Upper lobe of right lung (tissue), 1 donor: ENCODE results near the gene RNF157. TPM values are rescaled to one million over a fixed set of nuclear protein-coding genes. Genes with fewer than 3 reads are reported as not detected.

Experiments
- ATAC-seq: fragments of 200-7000 bp; cut with Tn5 transposase; one replicate; pipeline ENCODE4 v1.9.1; 2020; ENCODE audit warnings: mild to moderate bottlenecking, moderate library complexity
- DNase-seq: peaks from one replicate; pipeline ENCODE4 v3.0.0-alpha.2; 2020
- H3K27ac ChIP-seq: fragments of 200-600 bp; one replicate; pipeline ENCODE4 v1.8.0; 2022
- H3K27me3 ChIP-seq: fragments of 200-600 bp; one replicate; pipeline ENCODE4 v1.8.0; 2022; ENCODE audit warnings: mild to moderate bottlenecking
- H3K36me3 ChIP-seq: fragments of 200-600 bp; one replicate; pipeline ENCODE4 v1.8.0; 2022
- H3K4me1 ChIP-seq: fragments of 200-600 bp; one replicate; pipeline ENCODE4 v1.8.0; 2022
- H3K4me3 ChIP-seq: fragments of 200-600 bp; one replicate; pipeline ENCODE4 v1.8.0; 2022; ENCODE audit warnings: mild to moderate bottlenecking
- H3K9me3 ChIP-seq: fragments of 200-600 bp; one replicate; pipeline ENCODE4 v1.8.0; 2022
- intact Hi-C: fragments of 100-400 bp; cut with DNase I; formaldehyde crosslinking; loops from one replicate; pipeline ENCODE4 v1.11.0; 2022
- total RNA-seq: library from RNA; stranded (reverse); fragmentation: NEBNext Ultra II Directional; extraction: Animal tissue kit (Norgen Biotek cat#: 25700); gene quantifications from one replicate; pipeline ENCODE4 v1.2.1, GENCODE V29; 2021
- TF ChIP-seq, protein P1 (sequence below): fragments of 200-600 bp; IDR thresholded peaks from one replicate; pipeline ENCODE4 v1.8.0; 2022; ENCODE audit warnings: antibody characterized with exemption
- donor health status: DM: no; HTN: yes; CAD: no; lungs with severe emphysema.

The RNF157 gene
- total RNA-seq, 1 donor from 2014 or later: 3.8 TPM

GRCh38 chr17:76195281-76196096 is 44.8 kb downstream of the RNF157 start:
- no peaks in the 10 kb centered on the region for H3K4me1 ChIP-seq
- TF ChIP-seq, protein P1, sequence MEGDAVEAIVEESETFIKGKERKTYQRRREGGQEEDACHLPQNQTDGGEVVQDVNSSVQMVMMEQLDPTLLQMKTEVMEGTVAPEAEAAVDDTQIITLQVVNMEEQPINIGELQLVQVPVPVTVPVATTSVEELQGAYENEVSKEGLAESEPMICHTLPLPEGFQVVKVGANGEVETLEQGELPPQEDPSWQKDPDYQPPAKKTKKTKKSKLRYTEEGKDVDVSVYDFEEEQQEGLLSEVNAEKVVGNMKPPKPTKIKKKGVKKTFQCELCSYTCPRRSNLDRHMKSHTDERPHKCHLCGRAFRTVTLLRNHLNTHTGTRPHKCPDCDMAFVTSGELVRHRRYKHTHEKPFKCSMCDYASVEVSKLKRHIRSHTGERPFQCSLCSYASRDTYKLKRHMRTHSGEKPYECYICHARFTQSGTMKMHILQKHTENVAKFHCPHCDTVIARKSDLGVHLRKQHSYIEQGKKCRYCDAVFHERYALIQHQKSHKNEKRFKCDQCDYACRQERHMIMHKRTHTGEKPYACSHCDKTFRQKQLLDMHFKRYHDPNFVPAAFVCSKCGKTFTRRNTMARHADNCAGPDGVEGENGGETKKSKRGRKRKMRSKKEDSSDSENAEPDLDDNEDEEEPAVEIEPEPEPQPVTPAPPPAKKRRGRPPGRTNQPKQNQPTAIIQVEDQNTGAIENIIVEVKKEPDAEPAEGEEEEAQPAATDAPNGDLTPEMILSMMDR: no peak
- no peak overlapping the region for H3K27ac ChIP-seq
- H3K9me3 ChIP-seq: no peaks in the 10 kb centered on the region
- intact Hi-C loops: no loop called here
- H3K36me3 ChIP-seq: no peaks in the 10 kb centered on the region
- DNase-seq: no peak
- ATAC-seq: no peak
- H3K4me3 ChIP-seq: no peak overlapping the region
- no peaks in the 10 kb centered on the region for H3K27me3 ChIP-seq

DNA sequence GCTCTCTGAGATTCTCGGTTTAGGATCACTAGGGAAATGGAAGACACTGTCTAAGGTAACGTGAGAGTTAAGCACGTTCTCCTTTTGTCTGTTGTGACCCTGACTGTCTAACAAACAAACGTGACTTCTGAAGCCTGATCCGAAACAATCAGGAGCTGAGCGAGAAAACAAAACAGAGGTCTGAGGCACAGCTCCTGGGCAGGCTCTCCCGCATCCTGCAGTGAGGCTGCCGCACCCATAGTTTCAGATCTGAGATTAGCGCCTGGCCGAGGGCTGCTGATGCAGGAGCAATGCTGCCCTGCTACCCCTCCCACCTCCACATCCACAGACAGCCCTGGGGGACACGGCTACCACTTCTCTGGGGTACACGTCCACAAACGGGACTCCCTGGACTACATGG is 46.7 kb downstream of the RNF157 start:
- H3K27me3 ChIP-seq: no peaks in the 10 kb centered on the region
- TF ChIP-seq, protein P1: no peak
- no peak for ATAC-seq
- H3K27ac ChIP-seq: no peak overlapping the region
- H3K4me3 ChIP-seq: no peak overlapping the region
- no peaks in the 10 kb centered on the region for H3K36me3 ChIP-seq
- intact Hi-C loops: no loop called here
- H3K9me3 ChIP-seq: no peaks in the 10 kb centered on the region
- no peak for DNase-seq
- H3K4me1 ChIP-seq: no peaks in the 10 kb centered on the region

DNA sequence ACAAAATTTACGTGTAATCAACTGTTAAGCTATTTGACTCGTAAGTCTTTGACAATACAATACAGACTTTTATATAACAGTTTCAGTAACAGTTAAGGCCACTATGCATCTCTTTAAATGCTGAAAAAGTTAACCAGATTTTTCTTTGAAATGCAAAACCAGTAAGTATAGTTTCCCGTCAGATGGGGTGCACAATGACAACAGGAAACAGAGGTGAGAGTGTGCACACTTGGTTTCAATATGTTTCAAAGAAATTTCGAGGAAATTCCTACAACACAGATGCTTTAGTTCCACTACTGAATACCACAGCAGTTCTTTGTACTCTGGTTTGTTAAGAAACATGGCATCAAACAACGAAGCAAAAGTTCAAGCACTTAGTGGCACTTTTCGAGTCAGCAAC is 48.4 kb downstream of the RNF157 start:
- DNase-seq (no peak), ATAC-seq (peak; percentile 30)
- TF ChIP-seq, protein P1: no peak

DNA sequence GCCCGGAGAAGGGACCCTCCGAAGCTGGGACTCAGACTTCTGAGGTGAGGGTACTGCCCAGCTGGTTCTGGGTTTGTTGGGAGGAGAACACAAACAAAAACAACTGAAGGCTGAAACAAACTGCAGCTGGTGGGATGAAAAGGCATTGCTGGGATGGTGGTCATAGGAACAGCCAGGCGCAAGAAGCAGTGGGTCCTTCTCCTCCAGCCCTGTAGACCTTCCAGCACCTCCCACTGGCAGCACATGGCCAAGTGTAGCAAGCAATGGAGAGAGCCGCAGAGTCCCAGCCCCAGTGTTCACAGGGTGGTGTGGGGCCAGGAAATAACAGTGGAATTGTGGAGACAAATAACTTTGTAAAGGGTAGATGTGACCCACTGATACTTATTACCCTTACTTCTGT is 50.6 kb downstream of the RNF157 start:
- intact Hi-C loops: loop anchor here (10.0 kb wide), 1 partner anchor 65 kb away; no protein-coding TSS in a partner anchor

More for the DNA sequence above, 48.4 kb downstream of the RNF157 start:
- Histone ChIP-seq H3K27me3 (no peaks in the 10 kb centered on the region), H3K36me3 (no peaks in the 10 kb centered on the region), H3K4me1 (no peaks in the 10 kb centered on the region), H3K9me3 (no peaks in the 10 kb centered on the region), H3K4me3 (no peak overlapping the region), H3K27ac (no peak overlapping the region)
- intact Hi-C loops: no loop called here

DNA sequence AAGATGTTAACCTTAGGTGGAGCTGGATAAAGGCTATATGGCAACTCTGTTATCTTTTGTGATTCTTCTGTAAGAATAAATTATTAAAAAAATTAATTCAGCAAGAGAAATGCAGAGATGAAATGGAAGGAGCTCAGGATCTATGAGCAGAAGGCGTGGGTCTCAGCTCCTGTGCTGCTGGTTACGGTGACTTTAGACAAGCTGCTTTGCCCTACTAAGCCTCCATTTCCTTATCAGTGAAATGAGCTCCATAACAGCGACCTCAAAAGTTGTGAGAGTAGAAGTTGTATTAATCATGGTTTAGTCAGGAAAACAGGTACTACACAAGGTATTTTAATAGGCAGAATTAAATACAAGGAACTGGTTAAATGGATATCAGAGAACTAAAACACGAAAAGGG is 51.0 kb downstream of the RNF157 start:
- H3K4me3 ChIP-seq: no peak overlapping the region
- intact Hi-C loops: loop anchor here (10.0 kb wide), 1 partner anchor 64 kb away; no protein-coding TSS in a partner anchor
- H3K4me1 ChIP-seq: no peaks in the 10 kb centered on the region
- no peaks in the 10 kb centered on the region for H3K36me3 ChIP-seq
- H3K27ac ChIP-seq: no peak overlapping the region
- ATAC-seq (no peak), DNase-seq (no peak)
- TF ChIP-seq, protein P1: no peak
- no peaks in the 10 kb centered on the region for H3K27me3 ChIP-seq
- H3K9me3 ChIP-seq: no peaks in the 10 kb centered on the region

More for the DNA sequence above, 50.6 kb downstream of the RNF157 start:
- H3K27ac ChIP-seq: no peak overlapping the region
- H3K9me3 ChIP-seq: no peaks in the 10 kb centered on the region
- no peaks in the 10 kb centered on the region for H3K36me3 ChIP-seq
- ATAC-seq: no peak
- no peak overlapping the region for H3K4me3 ChIP-seq
- no peaks in the 10 kb centered on the region for H3K4me1 ChIP-seq
- H3K27me3 ChIP-seq: no peaks in the 10 kb centered on the region
- no peak for DNase-seq
- TF ChIP-seq, protein P1: no peak
